Measurements from ENCODE around the gene NOP56. TPM values are rescaled to one million over a fixed set of nuclear protein-coding genes. Genes with fewer than 3 reads are reported as not detected.

NOP56 gene
- total RNA-seq, 3 donors from 2014 or later = 1,094 to 1,238 (median 1,145) TPM

- Mint-ChIP-seq H3K4me3 (no peak overlapping the region), H3K36me3 (ENCODE audit: insufficient read depth) (no peaks in the 10 kb centered on the region), H3K27me3 (ENCODE audit: low read depth) (peaks cover 29% of the 10 kb centered on the region), H3K4me1 (ENCODE audit: low read depth) (peaks cover 2% of the 10 kb centered on the region), H3K9me3 (no peaks in the 10 kb centered on the region)
- DNase-seq (no peak), ATAC-seq (no peak)
Observed at GRCh38 chr20:2697768-2698167, 45.3 kb downstream of the NOP56 start.

GRCh38 chr20:2698186-2698817 lies 45.9 kb downstream of the NOP56 start:
- Mint-ChIP-seq H3K27me3 (ENCODE audit: low read depth) (peaks cover 29% of the 10 kb centered on the region), H3K4me1 (ENCODE audit: low read depth) (peaks cover 2% of the 10 kb centered on the region), H3K36me3 (ENCODE audit: insufficient read depth) (no peaks in the 10 kb centered on the region), H3K4me3 (no peak overlapping the region), H3K9me3 (no peaks in the 10 kb centered on the region)
- ATAC-seq = no peak
- no peak for DNase-seq

GRCh38 chr20:2698912-2699311 lies 46.5 kb downstream of the NOP56 start:
- Mint-ChIP-seq H3K4me1 (ENCODE audit: low read depth) (peaks cover 2% of the 10 kb centered on the region), H3K4me3 (no peak overlapping the region), H3K36me3 (ENCODE audit: insufficient read depth) (no peaks in the 10 kb centered on the region), H3K9me3 (no peaks in the 10 kb centered on the region), H3K27me3 (ENCODE audit: low read depth) (peaks cover 28% of the 10 kb centered on the region)
- DNase-seq = no peak
- ATAC-seq = no peak

- Mint-ChIP-seq H3K9me3 (no peaks in the 10 kb centered on the region), H3K27me3 (ENCODE audit: low read depth) (peaks cover 20% of the 10 kb centered on the region), H3K4me3 (no peak overlapping the region), H3K4me1 (ENCODE audit: low read depth) (peaks cover 1% of the 10 kb centered on the region), H3K36me3 (ENCODE audit: insufficient read depth) (no peaks in the 10 kb centered on the region)
- ATAC-seq = no peak
- DNase-seq = no peak
Observed at GRCh38 chr20:2699775-2700413, 47.5 kb downstream of the NOP56 start.

- no peaks in the 10 kb centered on the region for H3K4me1 Mint-ChIP-seq (ENCODE audit: low read depth)
- H3K4me3 Mint-ChIP-seq = no peak overlapping the region
- H3K9me3 Mint-ChIP-seq = no peaks in the 10 kb centered on the region
- ATAC-seq = no peak
- no peak for DNase-seq
- H3K27me3 Mint-ChIP-seq (ENCODE audit: low read depth) = peaks cover 9% of the 10 kb centered on the region
- H3K36me3 Mint-ChIP-seq (ENCODE audit: insufficient read depth) = no peaks in the 10 kb centered on the region
Observed at GRCh38 chr20:2700913-2701620, 48.6 kb downstream of the NOP56 start.

GRCh38 chr20:2701671-2702081 lies 49.2 kb downstream of the NOP56 start:
- Mint-ChIP-seq H3K27me3 (ENCODE audit: low read depth) (peaks cover 4% of the 10 kb centered on the region), H3K36me3 (ENCODE audit: insufficient read depth) (no peaks in the 10 kb centered on the region), H3K4me1 (ENCODE audit: low read depth) (no peaks in the 10 kb centered on the region), H3K9me3 (no peaks in the 10 kb centered on the region), H3K4me3 (no peak overlapping the region)
- DNase-seq (no peak), ATAC-seq (no peak)

- ATAC-seq (no peak), DNase-seq (no peak)
- no peaks in the 10 kb centered on the region for H3K4me1 Mint-ChIP-seq (ENCODE audit: low read depth)
- H3K27me3 Mint-ChIP-seq (ENCODE audit: low read depth) = peaks cover 3% of the 10 kb centered on the region
- H3K4me3 Mint-ChIP-seq = no peak overlapping the region
- no peaks in the 10 kb centered on the region for H3K36me3 Mint-ChIP-seq (ENCODE audit: insufficient read depth)
- H3K9me3 Mint-ChIP-seq = no peaks in the 10 kb centered on the region
Observed at GRCh38 chr20:2703716-2704475, 51.5 kb downstream of the NOP56 start.

GRCh38 chr20:2705931-2706645 lies 53.7 kb downstream of the NOP56 start:
- no peaks in the 10 kb centered on the region for H3K9me3 Mint-ChIP-seq
- H3K27me3 Mint-ChIP-seq (ENCODE audit: low read depth) = peaks cover 5% of the 10 kb centered on the region
- H3K4me1 Mint-ChIP-seq (ENCODE audit: low read depth) = no peaks in the 10 kb centered on the region
- DNase-seq (no peak), ATAC-seq (no peak)
- no peaks in the 10 kb centered on the region for H3K36me3 Mint-ChIP-seq (ENCODE audit: insufficient read depth)
- no peak overlapping the region for H3K4me3 Mint-ChIP-seq

- Mint-ChIP-seq H3K27me3 (ENCODE audit: low read depth) (peaks cover 5% of the 10 kb centered on the region), H3K36me3 (ENCODE audit: insufficient read depth) (no peaks in the 10 kb centered on the region), H3K4me1 (ENCODE audit: low read depth) (no peaks in the 10 kb centered on the region), H3K4me3 (no peak overlapping the region), H3K9me3 (no peaks in the 10 kb centered on the region)
- ATAC-seq = no peak
- DNase-seq = no peak
Observed at GRCh38 chr20:2706688-2707352, 54.4 kb downstream of the NOP56 start.

- DNase-seq = no peak
- no peaks in the 10 kb centered on the region for H3K36me3 Mint-ChIP-seq (ENCODE audit: insufficient read depth)
- no peaks in the 10 kb centered on the region for H3K4me1 Mint-ChIP-seq (ENCODE audit: low read depth)
- H3K9me3 Mint-ChIP-seq = no peaks in the 10 kb centered on the region
- no peak overlapping the region for H3K4me3 Mint-ChIP-seq
- H3K27me3 Mint-ChIP-seq (ENCODE audit: low read depth) = peaks cover 5% of the 10 kb centered on the region
- no peak for ATAC-seq
Observed at GRCh38 chr20:2707353-2708072, 55.1 kb downstream of the NOP56 start.
